AG20443 (cell line): ENCODE data around the gene PROK2.

Experiments
- DNase-seq: peaks from one replicate; pipeline ENCODE4 v3.0.0; 2012; ENCODE audit warnings: low spot score, mixed read lengths

Gene PROK2

GRCh38 chr3:71784914-71785531 lies at the start of gene PROK2:
Gene PROK2 (minus strand): TSS chr3:71785148. CDS start chr3:71785052, 96 bp downstream.
- peak; percentile 61 for DNase-seq

GRCh38 chr3:71831599-71831998 lies 46.7 kb upstream of the PROK2 start:
- no peak for DNase-seq

- DNase-seq, result no peak
Observed at GRCh38 chr3:71825551-71826283, 40.8 kb upstream of the PROK2 start.

- DNase-seq, result no peak
Observed at GRCh38 chr3:71821116-71821515, 36.2 kb upstream of the PROK2 start.

- DNase-seq, result no peak
Observed at GRCh38 chr3:71817262-71817661, 32.3 kb upstream of the PROK2 start.

- DNase-seq, result no peak
Observed at GRCh38 chr3:71816767-71817156, 31.8 kb upstream of the PROK2 start.

- no peak for DNase-seq
Observed at GRCh38 chr3:71815340-71816067, 30.6 kb upstream of the PROK2 start.

- no peak for DNase-seq
Observed at GRCh38 chr3:71813704-71814103, 28.8 kb upstream of the PROK2 start.

- no peak for DNase-seq
Observed at GRCh38 chr3:71813073-71813472, 28.1 kb upstream of the PROK2 start.

- no peak for DNase-seq
Observed at GRCh38 chr3:71810056-71810455, 25.1 kb upstream of the PROK2 start.

GRCh38 chr3:71809321-71810026 lies 24.5 kb upstream of the PROK2 start:
- DNase-seq, result no peak

- no peak for DNase-seq
Observed at GRCh38 chr3:71806736-71807135, 21.8 kb upstream of the PROK2 start.

GRCh38 chr3:71805691-71806090 lies 20.7 kb upstream of the PROK2 start:
- no peak for DNase-seq

- no peak for DNase-seq
Observed at GRCh38 chr3:71805199-71805598, 20.3 kb upstream of the PROK2 start.

GRCh38 chr3:71803248-71803647 lies 18.3 kb upstream of the PROK2 start:
- no peak for DNase-seq

- DNase-seq, result no peak
Observed at GRCh38 chr3:71801986-71802385, 17.0 kb upstream of the PROK2 start.

- no peak for DNase-seq
Observed at GRCh38 chr3:71800023-71800422, 15.1 kb upstream of the PROK2 start.

GRCh38 chr3:71797455-71797854 lies 12.5 kb upstream of the PROK2 start:
- no peak for DNase-seq

GRCh38 chr3:71796290-71796689 lies 11.3 kb upstream of the PROK2 start:
- no peak for DNase-seq

GRCh38 chr3:71791634-71792033 lies 6.7 kb upstream of the PROK2 start:
- DNase-seq, result no peak

GRCh38 chr3:71789922-71790321 lies 5.0 kb upstream of the PROK2 start:
- DNase-seq, result no peak

- no peak for DNase-seq
Observed at GRCh38 chr3:71787851-71788405, 3.0 kb upstream of the PROK2 start.
